HEK293 (cell line): ENCODE measurements around the gene RIMS1.

ENCODE experiments used
- CTCF ChIA-PET: fragments of 350-600 bp; formaldehyde crosslinking; extraction: SDS; loops from one replicate; lab custom pipeline; 2021; ENCODE audit warnings: antibody characterized with exemption; lab: Yijun Ruan, JAX
- POLR2A ChIA-PET: fragments of 300-600 bp; formaldehyde crosslinking; extraction: SDS; loops from one replicate; lab custom pipeline; 2020; ENCODE audit warnings: antibody characterized with exemption, inconsistent platforms; lab: Yijun Ruan, JAX
- H3K27ac ChIP-seq: fragments of 200-500 bp; sonication (Bioruptor generic); 2 replicates; pipeline ENCODE4 v1.5.1; 2014; ENCODE audit warnings: low read depth, low read length, control low read depth, inconsistent platforms; ENCODE audit errors: extremely low read depth
- H3K36me3 ChIP-seq, 2 experiments: fragments of 200-500 bp in 1 of 2; sonication (Bioruptor generic) in 1 of 2; 1 replicate in 1 of 2; 2 replicates in 1 of 2; pipeline ENCODE4 v1.5.1; 2014 to 2017; ENCODE audit warnings: inconsistent platforms in 2 of 2, low read length in 2 of 2; ENCODE audit not compliant: control insufficient read depth in 2 of 2, insufficient read depth in 1 of 2
- H3K4me1 ChIP-seq: fragments of 200-500 bp; sonication (Bioruptor generic); 2 replicates; pipeline ENCODE4 v1.5.1; 2014; ENCODE audit warnings: mild to moderate bottlenecking, low read length, inconsistent platforms; ENCODE audit not compliant: control insufficient read depth, insufficient read depth
- H3K4me3 ChIP-seq: 2 replicates; pipeline ENCODE4 v1.5.1; 2011; ENCODE audit warnings: low read depth, mild to moderate bottlenecking, control low read depth, low read length, moderate library complexity
- H3K9me3 ChIP-seq: fragments of 200-500 bp; sonication (Bioruptor generic); 2 replicates; pipeline ENCODE4 v1.5.1; 2014; ENCODE audit warnings: low read depth, low read length, inconsistent platforms; ENCODE audit not compliant: control insufficient read depth, insufficient read depth
- GLIS2 ChIP-seq: fragments of 450-650 bp; formaldehyde crosslinking; IDR thresholded peaks from 2 replicates; pipeline ENCODE4 v1.5.1; 2016; ENCODE audit warnings: missing biosample characterization, missing genetic modification characterization
- KLF1 ChIP-seq: fragments of 450-650 bp; formaldehyde crosslinking; IDR thresholded peaks from 2 replicates; pipeline ENCODE4 v1.5.1; 2016; ENCODE audit warnings: missing biosample characterization, missing genetic modification characterization
- KLF8 ChIP-seq: fragments of 450-650 bp; formaldehyde crosslinking; IDR thresholded peaks from 2 replicates; pipeline ENCODE4 v1.5.1; 2016; ENCODE audit warnings: missing biosample characterization, missing genetic modification characterization
- KLF9 ChIP-seq: fragments of 450-650 bp; formaldehyde crosslinking; IDR thresholded peaks from 2 replicates; pipeline ENCODE4 v1.5.1; 2016; ENCODE audit warnings: missing biosample characterization, missing genetic modification characterization, low read depth
- SCRT2 ChIP-seq: fragments of 450-650 bp; formaldehyde crosslinking; IDR thresholded peaks from 2 replicates; pipeline ENCODE4 v1.5.1; 2016; ENCODE audit warnings: missing biosample characterization, missing genetic modification characterization
- ZBTB44 ChIP-seq: fragments of 450-650 bp; IDR thresholded peaks from 2 replicates; pipeline ENCODE4 v1.5.1; 2018; ENCODE audit warnings: missing biosample characterization, mild to moderate bottlenecking, missing genetic modification characterization
- ZBTB6 ChIP-seq: fragments of 450-650 bp; formaldehyde crosslinking; IDR thresholded peaks from 2 replicates; pipeline ENCODE4 v1.5.1; 2017; ENCODE audit warnings: missing biosample characterization, missing genetic modification characterization
- ZFHX2 ChIP-seq: fragments of 450-650 bp; formaldehyde crosslinking; conservative IDR thresholded peaks from 2 replicates; pipeline ENCODE4 v1.5.1; 2016; ENCODE audit warnings: missing biosample characterization, missing genetic modification characterization
- ZFP37 ChIP-seq: fragments of 450-650 bp; formaldehyde crosslinking; IDR thresholded peaks from 2 replicates; pipeline ENCODE4 v1.5.1; 2016; ENCODE audit warnings: missing biosample characterization, missing genetic modification characterization
- ZNF10 ChIP-seq: fragments of 450-650 bp; formaldehyde crosslinking; IDR thresholded peaks from 2 replicates; pipeline ENCODE4 v1.5.1; 2017; ENCODE audit warnings: missing biosample characterization, missing genetic modification characterization
- ZNF114 ChIP-seq: fragments of 450-650 bp; formaldehyde crosslinking; IDR thresholded peaks from 2 replicates; pipeline ENCODE4 v1.5.0; 2017; ENCODE audit warnings: missing biosample characterization, missing genetic modification characterization
- ZNF221 ChIP-seq: fragments of 450-650 bp; formaldehyde crosslinking; IDR thresholded peaks from 2 replicates; pipeline ENCODE4 v1.5.1; 2017; ENCODE audit warnings: missing biosample characterization, missing genetic modification characterization, borderline replicate concordance
- ZNF239 ChIP-seq: fragments of 450-650 bp; formaldehyde crosslinking; IDR thresholded peaks from 2 replicates; pipeline ENCODE4 v1.5.1; 2016; ENCODE audit warnings: missing biosample characterization, missing genetic modification characterization
- ZNF366 ChIP-seq: fragments of 450-650 bp; formaldehyde crosslinking; conservative IDR thresholded peaks from 2 replicates; pipeline ENCODE4 v1.5.1; 2016; ENCODE audit warnings: missing biosample characterization, missing genetic modification characterization
- ZNF560 ChIP-seq: fragments of 450-650 bp; formaldehyde crosslinking; IDR thresholded peaks from 2 replicates; pipeline ENCODE4 v1.5.1; 2017; ENCODE audit warnings: missing biosample characterization, missing genetic modification characterization, borderline replicate concordance
- ZNF561 ChIP-seq: fragments of 450-650 bp; IDR thresholded peaks from 2 replicates; pipeline ENCODE4 v1.5.1; 2018; ENCODE audit warnings: missing biosample characterization, missing genetic modification characterization, borderline replicate concordance
- ZNF621 ChIP-seq: fragments of 450-650 bp; formaldehyde crosslinking; IDR thresholded peaks from 2 replicates; pipeline ENCODE4 v1.5.1; 2017; ENCODE audit warnings: missing biosample characterization, missing genetic modification characterization
- ZNF658 ChIP-seq: fragments of 450-650 bp; formaldehyde crosslinking; IDR thresholded peaks from 2 replicates; pipeline ENCODE4; 2016; ENCODE audit warnings: missing biosample characterization, missing genetic modification characterization
- ZNF76 ChIP-seq: fragments of 450-650 bp; formaldehyde crosslinking; IDR thresholded peaks from 2 replicates; pipeline ENCODE4; 2016; ENCODE audit warnings: low read depth, missing biosample characterization, missing genetic modification characterization, borderline replicate concordance
- ZNF768 ChIP-seq: fragments of 450-650 bp; formaldehyde crosslinking; IDR thresholded peaks from 2 replicates; pipeline ENCODE4 v1.5.1; 2018; ENCODE audit warnings: missing biosample characterization, mild to moderate bottlenecking, missing genetic modification characterization
- ZNF776 ChIP-seq: fragments of 450-650 bp; formaldehyde crosslinking; IDR thresholded peaks from 2 replicates; pipeline ENCODE4 v1.5.0; 2017; ENCODE audit warnings: missing biosample characterization, missing genetic modification characterization, borderline replicate concordance
- TF ChIP-seq, protein P1 (sequence below): sonication (generic); formaldehyde crosslinking; IDR thresholded peaks from 2 replicates; pipeline ENCODE4 v1.8.1; 2022; ENCODE audit warnings: mild to moderate bottlenecking, moderate library complexity, missing genetic modification reagents
- TF ChIP-seq, protein P2 (sequence below): fragments of 450-650 bp; formaldehyde crosslinking; IDR thresholded peaks from 2 replicates; pipeline ENCODE4; 2016; ENCODE audit warnings: missing biosample characterization, missing genetic modification characterization
- TF ChIP-seq, protein P3 (sequence below): fragments of 450-650 bp; formaldehyde crosslinking; conservative IDR thresholded peaks from 2 replicates; pipeline ENCODE4 v1.5.1; 2016; ENCODE audit warnings: low read depth, missing biosample characterization, missing genetic modification characterization

Gene RIMS1

DNA sequence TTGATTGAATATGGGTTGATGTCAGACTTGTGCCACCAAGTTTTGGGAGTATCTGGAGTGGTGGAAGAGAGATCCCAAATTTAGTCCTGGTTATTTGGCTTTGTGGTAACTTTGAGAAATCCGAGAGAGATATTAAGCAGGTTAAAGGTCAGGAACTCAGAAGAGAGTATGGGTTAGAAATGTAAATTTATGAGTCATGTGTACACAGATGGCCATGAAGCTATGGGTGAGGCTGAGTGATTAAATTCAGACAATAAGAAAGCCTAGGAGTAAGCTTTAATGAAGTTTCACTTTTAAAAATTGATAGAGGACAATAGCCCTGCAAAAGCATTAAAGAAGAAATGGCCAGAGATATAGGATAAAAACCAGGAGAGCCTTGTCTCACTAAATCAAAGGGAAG lies 14.3 kb downstream of the RIMS1 start:
- no peaks in the 10 kb centered on the region for H3K9me3 ChIP-seq
- POLR2A ChIA-PET = no interaction called here
- CTCF ChIA-PET = interaction anchor here (0.6 to 1.8 kb wide), 3 partner anchors 13 to 1766 kb away, joined by 3 read pairs; no protein-coding TSS in a partner anchor
- no peaks in the 10 kb centered on the region for H3K4me1 ChIP-seq
- TF ChIP-seq GLIS2 (tag by site-specific recombination) (no peak), ZBTB6 (tag by site-specific recombination) (no peak), KLF1 (tag by site-specific recombination) (no peak), ZNF560 (tag by site-specific recombination) (no peak), ZNF776 (no peak), KLF8 (tag by site-specific recombination) (no peak), ZNF76 (tag by site-specific recombination) (no peak), ZFP37 (tag by site-specific recombination) (no peak), ZNF221 (no peak)
- TF ChIP-seq, protein P1, sequence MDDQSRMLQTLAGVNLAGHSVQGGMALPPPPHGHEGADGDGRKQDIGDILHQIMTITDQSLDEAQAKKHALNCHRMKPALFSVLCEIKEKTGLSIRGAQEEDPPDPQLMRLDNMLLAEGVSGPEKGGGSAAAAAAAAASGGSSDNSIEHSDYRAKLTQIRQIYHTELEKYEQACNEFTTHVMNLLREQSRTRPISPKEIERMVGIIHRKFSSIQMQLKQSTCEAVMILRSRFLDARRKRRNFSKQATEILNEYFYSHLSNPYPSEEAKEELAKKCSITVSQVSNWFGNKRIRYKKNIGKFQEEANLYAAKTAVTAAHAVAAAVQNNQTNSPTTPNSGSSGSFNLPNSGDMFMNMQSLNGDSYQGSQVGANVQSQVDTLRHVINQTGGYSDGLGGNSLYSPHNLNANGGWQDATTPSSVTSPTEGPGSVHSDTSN (CRISPR knock-in tag) = no peak
- H3K36me3 ChIP-seq = no peaks in the 10 kb centered on the region
- H3K4me3 ChIP-seq = no peak overlapping the region
- H3K27ac ChIP-seq = no peak overlapping the region

- CTCF ChIA-PET = interaction anchor here (0.6 kb wide), 1 partner anchor 101 kb away, joined by 3 read pairs; no protein-coding TSS in a partner anchor
These were observed 15.9 kb downstream of the RIMS1 start for GRCh38 chr6:71902261-71902660.

More at GRCh38 chr6:71902261-71902660, 15.9 kb downstream of the RIMS1 start:
- TF ChIP-seq KLF9 (tag by site-specific recombination) (no peak), ZNF366 (tag by site-specific recombination) (no peak), ZNF10 (tag by site-specific recombination) (no peak), ZBTB44 (tag by site-specific recombination) (no peak), SCRT2 (tag by site-specific recombination) (no peak), ZNF114 (tag by site-specific recombination) (no peak), ZNF239 (tag by site-specific recombination) (no peak), ZNF621 (tag by site-specific recombination) (no peak), ZNF768 (tag by site-specific recombination) (no peak), ZNF561 (no peak), ZNF658 (tag by site-specific recombination) (no peak), ZFHX2 (tag by site-specific recombination) (no peak)
- TF ChIP-seq, protein P2, sequence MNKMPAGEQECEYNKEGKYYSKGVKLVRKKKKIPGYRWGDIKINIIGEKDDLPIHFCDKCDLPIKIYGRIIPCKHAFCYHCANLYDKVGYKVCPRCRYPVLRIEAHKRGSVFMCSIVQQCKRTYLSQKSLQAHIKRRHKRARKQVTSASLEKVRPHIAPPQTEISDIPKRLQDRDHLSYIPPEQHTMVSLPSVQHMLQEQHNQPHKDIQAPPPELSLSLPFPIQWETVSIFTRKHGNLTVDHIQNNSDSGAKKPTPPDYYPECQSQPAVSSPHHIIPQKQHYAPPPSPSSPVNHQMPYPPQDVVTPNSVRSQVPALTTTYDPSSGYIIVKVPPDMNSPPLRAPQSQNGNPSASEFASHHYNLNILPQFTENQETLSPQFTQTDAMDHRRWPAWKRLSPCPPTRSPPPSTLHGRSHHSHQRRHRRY = no peak
- TF ChIP-seq, protein P3, sequence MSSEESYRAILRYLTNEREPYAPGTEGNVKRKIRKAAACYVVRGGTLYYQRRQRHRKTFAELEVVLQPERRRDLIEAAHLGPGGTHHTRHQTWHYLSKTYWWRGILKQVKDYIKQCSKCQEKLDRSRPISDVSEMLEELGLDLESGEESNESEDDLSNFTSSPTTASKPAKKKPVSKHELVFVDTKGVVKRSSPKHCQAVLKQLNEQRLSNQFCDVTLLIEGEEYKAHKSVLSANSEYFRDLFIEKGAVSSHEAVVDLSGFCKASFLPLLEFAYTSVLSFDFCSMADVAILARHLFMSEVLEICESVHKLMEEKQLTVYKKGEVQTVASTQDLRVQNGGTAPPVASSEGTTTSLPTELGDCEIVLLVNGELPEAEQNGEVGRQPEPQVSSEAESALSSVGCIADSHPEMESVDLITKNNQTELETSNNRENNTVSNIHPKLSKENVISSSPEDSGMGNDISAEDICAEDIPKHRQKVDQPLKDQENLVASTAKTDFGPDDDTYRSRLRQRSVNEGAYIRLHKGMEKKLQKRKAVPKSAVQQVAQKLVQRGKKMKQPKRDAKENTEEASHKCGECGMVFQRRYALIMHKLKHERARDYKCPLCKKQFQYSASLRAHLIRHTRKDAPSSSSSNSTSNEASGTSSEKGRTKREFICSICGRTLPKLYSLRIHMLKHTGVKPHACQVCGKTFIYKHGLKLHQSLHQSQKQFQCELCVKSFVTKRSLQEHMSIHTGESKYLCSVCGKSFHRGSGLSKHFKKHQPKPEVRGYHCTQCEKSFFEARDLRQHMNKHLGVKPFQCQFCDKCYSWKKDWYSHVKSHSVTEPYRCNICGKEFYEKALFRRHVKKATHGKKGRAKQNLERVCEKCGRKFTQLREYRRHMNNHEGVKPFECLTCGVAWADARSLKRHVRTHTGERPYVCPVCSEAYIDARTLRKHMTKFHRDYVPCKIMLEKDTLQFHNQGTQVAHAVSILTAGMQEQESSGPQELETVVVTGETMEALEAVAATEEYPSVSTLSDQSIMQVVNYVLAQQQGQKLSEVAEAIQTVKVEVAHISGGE (tag by site-specific recombination) = no peak
- Histone ChIP-seq H3K4me1 (no peaks in the 10 kb centered on the region), H3K9me3 (no peaks in the 10 kb centered on the region), H3K27ac (no peak overlapping the region), H3K4me3 (no peak overlapping the region), H3K36me3 (no peaks in the 10 kb centered on the region)
- POLR2A ChIA-PET = no interaction called here
